IMR-90 (cell line): ENCODE measurements around the gene CENPX. TPM values are rescaled to one million over a fixed set of nuclear protein-coding genes. Genes with fewer than 3 reads are reported as not detected.

ENCODE experiments used
- ATAC-seq: fragments of 200-7000 bp; cut with Tn5 transposase; 2 replicates; pipeline ENCODE4 v1.9.1; 2020; ENCODE audit warnings: low read depth, mild to moderate bottlenecking, moderate library complexity
- BruUV-seq: library from RNA; stranded (reverse); fragments of 400-500 nt; replicated peaks from 2 replicates; lab custom pipeline; 2021; lab: Mats Ljungman, UMichigan
- CTCF ChIA-PET: fragments of 300-600 bp; formaldehyde crosslinking; extraction: SDS; loops from one replicate; lab custom pipeline; 2021; ENCODE audit warnings: antibody characterized with exemption; lab: Yijun Ruan, JAX
- POLR2A ChIA-PET: fragments of 300-600 bp; sonication (Branson Sonifier 250); formaldehyde crosslinking; loops from one replicate; lab custom pipeline; 2022; ENCODE audit warnings: antibody characterized with exemption; ENCODE audit not compliant: unreplicated experiment; lab: Charles Lee
- DNase-seq: peaks from one replicate; pipeline ENCODE4 v3.0.0; 2013
- H2AFZ ChIP-seq: replicated peaks from 2 replicates; pipeline ENCODE3; 2013; ENCODE audit warnings: low read length, mild to moderate bottlenecking; ENCODE audit not compliant: poor library complexity
- H2AK5ac ChIP-seq: 2 replicates; pipeline ENCODE4 v1.6.1; 2013; ENCODE audit warnings: low read depth, low read length, inconsistent platforms
- H2AK9ac ChIP-seq: replicated peaks from 2 replicates; pipeline ENCODE3; 2013; ENCODE audit warnings: mild to moderate bottlenecking, low read depth, low read length, moderate library complexity; ENCODE audit not compliant: poor library complexity
- H2BK120ac ChIP-seq: 2 replicates; pipeline ENCODE4 v1.6.1; 2013; ENCODE audit warnings: low read depth, low read length, inconsistent platforms
- H2BK15ac ChIP-seq: 3 replicates; pipeline ENCODE4 v1.6.1; 2013; ENCODE audit warnings: low read depth, low read length, inconsistent platforms
- H2BK20ac ChIP-seq: 2 replicates; pipeline ENCODE4 v1.6.1; 2013; ENCODE audit warnings: low read depth, mild to moderate bottlenecking, inconsistent platforms, low read length, moderate library complexity
- H2BK5ac ChIP-seq: 2 replicates; pipeline ENCODE4 v1.6.1; 2013; ENCODE audit warnings: mild to moderate bottlenecking, low read depth, low read length, inconsistent platforms; ENCODE audit not compliant: poor library complexity, severe bottlenecking
- H3K14ac ChIP-seq: replicated peaks from 2 replicates; pipeline ENCODE4 v1.6.1; 2013; ENCODE audit warnings: low read depth, low read length, inconsistent platforms
- H3K18ac ChIP-seq: 2 replicates; pipeline ENCODE4 v1.6.1; 2013; ENCODE audit warnings: low read depth, low read length, control low read depth
- H3K23ac ChIP-seq: 2 replicates; pipeline ENCODE4 v1.6.1; 2013; ENCODE audit warnings: low read depth, low read length, inconsistent platforms
- H3K27ac ChIP-seq: 2 replicates; pipeline ENCODE4 v1.5.1; 2013; ENCODE audit warnings: mild to moderate bottlenecking, control low read depth, low read length; ENCODE audit not compliant: insufficient read depth
- H3K27me3 ChIP-seq: 2 replicates; pipeline ENCODE4 v1.6.1; 2013; ENCODE audit warnings: low read length; ENCODE audit not compliant: control insufficient read depth, insufficient read depth
- H3K36me3 ChIP-seq: 2 replicates; pipeline ENCODE4 v1.6.1; 2013; ENCODE audit warnings: low read length, mixed read lengths; ENCODE audit not compliant: control insufficient read depth, insufficient read depth
- H3K4ac ChIP-seq: 2 replicates; pipeline ENCODE4 v1.6.1; 2013; ENCODE audit warnings: low read depth, low read length, inconsistent platforms
- H3K4me1 ChIP-seq: 2 replicates; pipeline ENCODE4 v1.6.1; 2013; ENCODE audit warnings: low read length, mixed read lengths; ENCODE audit not compliant: control insufficient read depth, insufficient read depth
- H3K4me2 ChIP-seq: 2 replicates; pipeline ENCODE4 v1.6.1; 2013; ENCODE audit warnings: low read depth, mild to moderate bottlenecking, control low read depth, low read length, moderate library complexity
- H3K4me3 ChIP-seq: 2 replicates; pipeline ENCODE4 v1.5.1; 2013; ENCODE audit warnings: low read depth, mild to moderate bottlenecking, control low read depth, low read length, moderate library complexity; ENCODE audit not compliant: insufficient read depth
- H3K56ac ChIP-seq: 2 replicates; pipeline ENCODE4 v1.6.1; 2013; ENCODE audit warnings: low read length, inconsistent platforms; ENCODE audit not compliant: insufficient read depth; ENCODE audit errors: extremely low read depth
- H3K79me1 ChIP-seq, 2 experiments: 2 replicates each; pipeline ENCODE4 v1.6.1; 2013; ENCODE audit warnings: low read length in 2 of 2, inconsistent platforms in 1 of 2, low read depth in 1 of 2
- H3K9ac ChIP-seq: 2 replicates; pipeline ENCODE4 v1.6.1; 2013; ENCODE audit warnings: low read depth, low read length, control low read depth
- H3K9me1 ChIP-seq: 2 replicates; pipeline ENCODE4 v1.6.1; 2013; ENCODE audit warnings: low read length, inconsistent platforms; ENCODE audit not compliant: insufficient read depth
- H3K9me3 ChIP-seq: 2 replicates; pipeline ENCODE4 v1.6.1; 2013; ENCODE audit warnings: low read length; ENCODE audit not compliant: control insufficient read depth, insufficient read depth
- H4K20me1 ChIP-seq: 2 replicates; pipeline ENCODE4 v1.6.1; 2013; ENCODE audit warnings: low read length, inconsistent platforms; ENCODE audit not compliant: insufficient read depth
- H4K5ac ChIP-seq: 2 replicates; pipeline ENCODE4 v1.6.1; 2013; ENCODE audit warnings: mild to moderate bottlenecking, low read depth, low read length, control low read depth
- H4K8ac ChIP-seq, 2 experiments: 2 replicates each; pipeline ENCODE4 v1.6.1; 2013; ENCODE audit warnings: low read depth in 2 of 2, low read length in 2 of 2, control low read depth in 1 of 2, inconsistent platforms in 1 of 2
- H4K91ac ChIP-seq: 2 replicates; pipeline ENCODE4 v1.6.1; 2013; ENCODE audit warnings: low read depth, low read length, inconsistent platforms; ENCODE audit not compliant: insufficient read depth
- CHD1 ChIP-seq: IDR thresholded peaks from 2 replicates; pipeline ENCODE4 v1.6.1; 2012; ENCODE audit warnings: low read depth, low read length, improper control_type of control experiment
- WGBS, 2 experiments: methylation state at CpG; one replicate each; pipeline versions ENCODE4 v1.1.5 to v1.1.7; 2013; ENCODE audit warnings: missing lambda C conversion rate in 2 of 2; ENCODE audit not compliant: insufficient read length in 1 of 2; ENCODE audit errors: extremely low coverage in 2 of 2; 5-methylcytosine and 5-hydroxymethylcytosine counted together
- dilution Hi-C: fragments of 300-500 bp; cut with HindIII; formaldehyde crosslinking; loops from one replicate; pipeline ENCODE4 v1.14.3; 2018; ENCODE audit warnings: low sequenced_read_pairs; ENCODE audit not compliant: unreplicated experiment
- in situ Hi-C: fragments of 300-500 bp; cut with MboI; formaldehyde crosslinking; loops from 3 replicates; pipeline ENCODE4 v1.14.3; 2019; ENCODE audit warnings: low sequenced_read_pairs, inconsistent platforms, mixed read lengths
- intact Hi-C: fragments of 100-400 bp; cut with micrococcal nuclease; formaldehyde crosslinking; loops from 2 replicates; pipeline ENCODE4 v1.10.0; 2022
- polyA plus RNA-seq, 3 experiments: library from polyadenylated mRNA; depleted of rRNA; stranded (reverse); fragments of >200 nt; gene quantifications; 2 replicates each; pipeline ENCODE4 v1.2.3, GENCODE V29; 2012; ENCODE audit warnings: low replicate concordance in 1 of 3
- total RNA-seq: library from RNA; depleted of rRNA; stranded (reverse); fragments of >200 nt; gene quantifications from 2 replicates; pipeline ENCODE4 v1.2.3, GENCODE V29; 2012

The CENPX gene
- total and polyA plus RNA-seq, 2 of the 4 experiments (the other 2 are of a cell fraction) = 44.8 to 86.8 TPM

DNA sequence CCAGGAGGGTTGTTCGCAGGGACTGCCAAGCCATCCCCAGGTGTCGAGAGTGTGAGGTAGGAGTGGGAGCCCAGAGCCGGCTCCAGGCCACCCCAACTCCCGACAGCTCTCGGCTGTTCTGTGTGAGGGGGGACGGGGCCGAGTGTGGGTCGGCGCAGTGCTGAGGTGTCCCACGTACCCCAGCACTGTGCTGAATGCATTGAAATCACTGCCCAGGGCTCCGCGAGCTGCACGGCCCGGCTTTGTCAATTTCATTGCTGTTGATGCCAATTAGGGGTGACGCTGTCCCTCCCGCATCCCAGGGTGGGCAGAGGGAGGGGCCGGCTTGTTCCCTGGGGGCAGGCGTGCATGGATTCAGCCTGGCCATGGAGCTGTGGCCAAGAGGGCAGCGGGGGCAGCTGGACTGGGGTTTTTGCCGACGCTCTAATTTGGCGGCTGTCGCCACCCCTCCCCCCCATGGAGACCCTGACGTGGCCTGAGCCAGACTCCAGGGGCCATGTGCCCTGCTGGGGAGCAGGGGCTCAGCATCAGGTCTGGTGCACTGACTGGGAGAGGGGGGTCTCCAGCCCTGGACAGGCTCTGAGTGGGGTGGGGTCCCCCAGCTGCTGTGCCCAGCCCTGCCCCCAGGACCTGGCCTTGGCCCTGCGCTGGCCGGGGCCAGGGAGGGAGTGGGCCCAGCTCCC, 14.3 kb downstream of the CENPX start:
- H2AK9ac ChIP-seq = no peak overlapping the region
- no peak overlapping the region for H3K4me3 ChIP-seq
- peaks cover under 1% of the 10 kb centered on the region; the same call in 1 of the 2 replicates for H4K20me1 ChIP-seq
- H2BK15ac ChIP-seq = no peak overlapping the region
- in situ Hi-C loops (no loop called here), dilution Hi-C loops (no loop called here), intact Hi-C loops (no loop called here)
- peaks cover 21% of the 10 kb centered on the region for H3K4me1 ChIP-seq
- H3K36me3 ChIP-seq = peaks cover 3% of the 10 kb centered on the region; the same call in 1 of the 2 replicates
- BruUV-seq = no TSS peak
- no peak overlapping the region for H4K5ac ChIP-seq
- H3K27me3 ChIP-seq = no peaks in the 10 kb centered on the region
- ChIA-PET POLR2A (no interaction called here), CTCF (no interaction called here)
- no peak overlapping the region for H3K27ac ChIP-seq
- 94% methylated on average over 7 of the region's 26 CpGs; no CpG with 5 or more reads in 1 of the 2 experiments for WGBS, 2 experiments
- no peak overlapping the region for H2BK20ac ChIP-seq
- H2AFZ ChIP-seq = no peak overlapping the region
- no peak overlapping the region for H2BK120ac ChIP-seq
- peaks cover 11% of the 10 kb centered on the region for H3K9me1 ChIP-seq
- H3K9me3 ChIP-seq = no peaks in the 10 kb centered on the region
- no peak overlapping the region for H4K8ac ChIP-seq
- H2BK5ac ChIP-seq = no peak overlapping the region
- H2AK5ac ChIP-seq = no peak overlapping the region; the same call in 1 of the 2 replicates
- no peak overlapping the region for H3K18ac ChIP-seq
- no peak overlapping the region for H3K23ac ChIP-seq
- no peak overlapping the region for H3K4me2 ChIP-seq
- H3K79me1 ChIP-seq = peaks cover 5 to 23% of the 10 kb centered on the region in 2 experiments; a peak in 3 of 4 replicates
- DNase-seq (no peak), ATAC-seq (no peak)
- H4K91ac ChIP-seq = no peak overlapping the region
- no peak overlapping the region for H3K14ac ChIP-seq
- no peak overlapping the region for H3K56ac ChIP-seq
- H3K4ac ChIP-seq = no peak overlapping the region
- TF ChIP-seq CHD1 = no peak
- H3K9ac ChIP-seq = no peak overlapping the region
